ENCODE measurements around the gene ARPC5.

Gene ARPC5

DNA sequence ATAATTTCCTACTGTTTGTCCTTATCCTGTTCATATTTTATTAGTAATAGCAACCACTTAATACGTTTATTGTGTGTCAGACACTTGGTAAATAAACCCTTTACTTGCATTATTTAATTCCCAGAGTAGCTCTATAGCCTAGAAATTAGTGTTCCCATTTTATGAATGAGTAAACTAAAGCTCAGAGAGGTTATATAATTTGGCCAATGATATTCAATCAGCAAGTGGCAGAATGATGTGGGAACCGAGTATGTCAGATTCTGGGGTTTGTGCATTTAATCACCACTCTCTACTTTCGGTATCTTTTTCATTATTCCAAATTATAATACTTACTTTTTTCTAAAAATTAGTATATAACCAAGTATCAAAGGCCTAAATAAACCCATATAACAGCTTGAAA, 6.6 kb upstream of the ARPC5 start:
- no peak for DNase-seq (ENCODE audit: low read depth)
- H3K4me3 ChIP-seq (ENCODE audit: low read depth, low read length): no peak overlapping the region
- TF ChIP-seq MYC (IDR thresholded peaks at IDR 0.05; ENCODE audit: low read depth, low read length): no peak
- TF ChIP-seq, protein P1, sequence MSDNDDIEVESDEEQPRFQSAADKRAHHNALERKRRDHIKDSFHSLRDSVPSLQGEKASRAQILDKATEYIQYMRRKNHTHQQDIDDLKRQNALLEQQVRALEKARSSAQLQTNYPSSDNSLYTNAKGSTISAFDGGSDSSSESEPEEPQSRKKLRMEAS (IDR thresholded peaks at IDR 0.05; ENCODE audit: low read depth, low read length): no peak
- TF ChIP-seq, protein P2, sequence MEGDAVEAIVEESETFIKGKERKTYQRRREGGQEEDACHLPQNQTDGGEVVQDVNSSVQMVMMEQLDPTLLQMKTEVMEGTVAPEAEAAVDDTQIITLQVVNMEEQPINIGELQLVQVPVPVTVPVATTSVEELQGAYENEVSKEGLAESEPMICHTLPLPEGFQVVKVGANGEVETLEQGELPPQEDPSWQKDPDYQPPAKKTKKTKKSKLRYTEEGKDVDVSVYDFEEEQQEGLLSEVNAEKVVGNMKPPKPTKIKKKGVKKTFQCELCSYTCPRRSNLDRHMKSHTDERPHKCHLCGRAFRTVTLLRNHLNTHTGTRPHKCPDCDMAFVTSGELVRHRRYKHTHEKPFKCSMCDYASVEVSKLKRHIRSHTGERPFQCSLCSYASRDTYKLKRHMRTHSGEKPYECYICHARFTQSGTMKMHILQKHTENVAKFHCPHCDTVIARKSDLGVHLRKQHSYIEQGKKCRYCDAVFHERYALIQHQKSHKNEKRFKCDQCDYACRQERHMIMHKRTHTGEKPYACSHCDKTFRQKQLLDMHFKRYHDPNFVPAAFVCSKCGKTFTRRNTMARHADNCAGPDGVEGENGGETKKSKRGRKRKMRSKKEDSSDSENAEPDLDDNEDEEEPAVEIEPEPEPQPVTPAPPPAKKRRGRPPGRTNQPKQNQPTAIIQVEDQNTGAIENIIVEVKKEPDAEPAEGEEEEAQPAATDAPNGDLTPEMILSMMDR (IDR thresholded peaks at IDR 0.05; ENCODE audit: low read depth, low read length): no peak
- no peak for TF ChIP-seq POLR2A (IDR thresholded peaks at IDR 0.05; ENCODE audit: extremely low read depth, insufficient read length)

GRCh38 chr1:183640193-183640592, 4.6 kb upstream of the ARPC5 start:
- no peak overlapping the region for H3K4me3 ChIP-seq (ENCODE audit: low read depth, low read length)
- no peak for DNase-seq (ENCODE audit: low read depth)
- TF ChIP-seq, protein P2 (IDR thresholded peaks at IDR 0.05; ENCODE audit: low read depth, low read length): no peak

DNA sequence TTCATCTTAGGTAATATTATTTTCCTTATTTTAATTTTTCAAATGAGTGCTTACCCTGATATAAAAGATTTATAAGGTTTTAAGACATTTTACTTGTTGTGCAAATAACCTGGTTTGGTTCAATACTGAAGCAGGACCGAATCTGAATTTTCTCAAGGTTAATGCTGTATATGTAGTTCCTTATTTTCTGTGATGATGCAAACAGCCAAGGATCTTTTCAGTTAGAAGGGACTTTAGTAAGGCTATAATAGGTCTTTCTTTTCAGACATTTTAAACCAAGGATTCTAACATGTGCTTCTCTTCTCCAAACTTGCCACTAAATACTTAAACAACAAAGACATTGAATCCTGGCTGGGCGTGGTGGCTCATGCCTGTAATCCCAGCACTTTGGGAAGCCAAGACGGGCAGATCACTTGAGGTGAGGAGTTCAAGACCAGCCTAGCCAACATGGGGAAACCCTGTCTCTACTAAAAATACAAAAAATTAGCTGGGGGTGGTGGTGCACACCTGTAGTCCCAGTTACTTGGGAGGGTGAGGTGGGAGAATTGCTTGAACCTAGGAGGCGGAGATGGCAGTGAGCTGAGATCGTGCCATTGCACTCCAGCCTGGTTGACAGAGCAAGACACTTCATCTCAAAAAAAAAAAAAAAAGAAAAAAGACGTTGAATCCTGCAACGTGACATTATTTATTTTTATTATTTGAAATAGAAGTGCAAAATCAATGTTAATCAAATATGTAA, 3.2 kb upstream of the ARPC5 start:
- no peak overlapping the region for H3K4me3 ChIP-seq (ENCODE audit: low read depth, low read length)
- peak; percentile 27 for DNase-seq (ENCODE audit: low read depth)
- no peak for TF ChIP-seq MYC (IDR thresholded peaks at IDR 0.05; ENCODE audit: low read depth, low read length)
- TF ChIP-seq, protein P1 (IDR thresholded peaks at IDR 0.05; ENCODE audit: low read depth, low read length): no peak
- TF ChIP-seq POLR2A (IDR thresholded peaks at IDR 0.05; ENCODE audit: extremely low read depth, insufficient read length): no peak
- TF ChIP-seq, protein P2 (IDR thresholded peaks at IDR 0.05; ENCODE audit: low read depth, low read length): no peak

DNA sequence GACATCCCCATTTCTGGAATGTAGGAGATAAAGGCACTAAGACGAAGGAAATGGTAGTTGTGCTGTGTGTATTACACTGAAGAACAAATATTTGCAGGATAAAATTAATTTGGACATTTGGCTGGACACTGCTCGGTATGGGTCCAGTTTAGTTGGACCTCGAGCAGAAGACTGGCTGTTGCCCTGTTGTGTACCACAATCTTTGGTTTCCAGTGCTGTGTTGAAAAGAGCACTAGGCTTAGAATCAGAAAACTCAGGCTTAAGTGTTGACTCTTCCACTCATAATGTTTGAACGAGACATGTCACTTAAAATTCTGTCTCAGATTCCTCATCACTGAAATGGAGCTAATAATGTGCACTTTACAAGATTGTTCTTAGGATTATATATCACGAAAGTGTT, 1.2 kb upstream of the ARPC5 start:
- TF ChIP-seq, protein P2 (IDR thresholded peaks at IDR 0.05; ENCODE audit: low read depth, low read length): no peak
- TF ChIP-seq MYC (IDR thresholded peaks at IDR 0.05; ENCODE audit: low read depth, low read length) (no peak), POLR2A (IDR thresholded peaks at IDR 0.05; ENCODE audit: extremely low read depth, insufficient read length) (no peak)
- TF ChIP-seq, protein P1 (IDR thresholded peaks at IDR 0.05; ENCODE audit: low read depth, low read length): no peak
- no peak for DNase-seq (ENCODE audit: low read depth)
- no peak overlapping the region for H3K4me3 ChIP-seq (ENCODE audit: low read depth, low read length)

- peak overlapping the region; percentile 59 for H3K4me3 ChIP-seq (ENCODE audit: low read depth, low read length)
- no peak for TF ChIP-seq MYC (IDR thresholded peaks at IDR 0.05; ENCODE audit: low read depth, low read length)
- TF ChIP-seq, protein P1 (IDR thresholded peaks at IDR 0.05; ENCODE audit: low read depth, low read length): no peak
- TF ChIP-seq, protein P2 (IDR thresholded peaks at IDR 0.05; ENCODE audit: low read depth, low read length): no peak
- no peak for DNase-seq (ENCODE audit: low read depth)
Observed at GRCh38 chr1:183636334-183636682, 725 bp upstream of the ARPC5 start.

DNA sequence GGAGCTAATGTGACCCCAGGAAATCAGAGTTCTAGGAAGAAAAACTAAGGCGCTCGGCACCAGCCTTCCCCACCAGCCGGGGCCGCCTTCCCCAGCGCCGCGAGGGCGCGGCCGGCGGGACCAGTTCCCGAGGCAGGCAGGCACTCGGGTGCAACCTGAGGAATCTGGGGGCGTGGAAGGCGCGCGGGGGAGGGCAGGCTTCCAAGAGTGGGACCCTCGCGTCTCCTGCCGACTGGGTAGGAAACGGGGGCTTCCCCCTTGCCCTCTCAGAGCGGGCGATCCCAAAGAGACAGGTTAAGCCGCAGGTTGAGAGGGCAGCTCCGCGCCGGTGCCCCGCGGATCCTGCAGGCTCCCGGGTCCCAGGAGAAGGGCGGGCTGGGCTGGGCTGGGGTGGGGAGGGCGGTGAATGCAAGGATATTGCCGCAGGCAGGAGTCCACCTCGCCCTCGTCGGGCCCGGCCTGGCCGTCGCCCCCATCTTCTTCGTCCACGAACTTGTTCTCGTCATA, 431 bp downstream of the ARPC5 start:
- TF ChIP-seq, protein P1 (IDR thresholded peaks at IDR 0.05; ENCODE audit: low read depth, low read length): no peak
- TF ChIP-seq, protein P2 (IDR thresholded peaks at IDR 0.05; ENCODE audit: low read depth, low read length): no peak
- TF ChIP-seq MYC (IDR thresholded peaks at IDR 0.05; ENCODE audit: low read depth, low read length): no peak
- TF ChIP-seq POLR2A (IDR thresholded peaks at IDR 0.05; ENCODE audit: extremely low read depth, insufficient read length): no peak
- no peak for DNase-seq (ENCODE audit: low read depth)
- H3K4me3 ChIP-seq (ENCODE audit: low read depth, low read length): peak overlapping the region; percentile 76
